K562 (cell line): ENCODE results near the gene COL21A1. TPM values are rescaled to one million over a fixed set of nuclear protein-coding genes. Genes with fewer than 3 reads are reported as not detected.

Experiments
- ATAC-seq: fragments of 200-7000 bp; cut with Tn5 transposase; 3 replicates; pipeline ENCODE4 v1.9.1; 2020; ENCODE audit warnings: moderate library complexity
- BruUV-seq: library from RNA; stranded (reverse); fragments of 400-500 nt; replicated peaks from 2 replicates; lab custom pipeline; 2021; lab: Mats Ljungman, UMichigan
- CTCF ChIA-PET: fragments of 300-600 bp; formaldehyde crosslinking; extraction: SDS; loops from one replicate; lab custom pipeline; 2021; ENCODE audit warnings: low intra/inter-chr PET ratio; lab: Yijun Ruan, JAX
- POLR2A ChIA-PET: fragments of 300-600, 350-650 bp; sonication (Branson Sonifier 250); formaldehyde crosslinking; extraction: SDS; loops from one replicate; lab custom pipeline; 2021; ENCODE audit warnings: antibody characterized with exemption, inconsistent platforms; lab: Yijun Ruan, JAX
- DNase-seq, 4 experiments: peaks; one replicate each; pipeline versions ENCODE4 v3.0.0 to v3.0.0-alpha.2; 2011 to 2018; ENCODE audit warnings: low spot score in 3 of 4, mixed read lengths in 3 of 4; ENCODE audit errors: extremely low read depth in 1 of 4
- FAIRE-seq: peaks from 2 replicates; lab custom pipeline; 2011; peaks lifted over from hg19 to GRCh38; lab: Jason Lieb, UNC
- H2AFZ ChIP-seq: 2 replicates; pipeline ENCODE4 v1.6.0; 2011; ENCODE audit warnings: low read depth, low read length, control low read depth, inconsistent platforms
- H3K27ac ChIP-seq: fragments of 200-600 bp; 3 replicates; pipeline ENCODE4 v1.8.0; 2011; ENCODE audit warnings: low read depth, mild to moderate bottlenecking, control low read depth, inconsistent platforms, low read length, moderate library complexity, mixed read lengths; ENCODE audit errors: extremely low read depth
- H3K27me3 ChIP-seq, 2 experiments: fragments of 300-600 bp in 1 of 2; 2 replicates in 1 of 2; 3 replicates in 1 of 2; pipeline versions ENCODE4 v1.6.0 to v1.8.0; 2011; ENCODE audit warnings: inconsistent platforms in 2 of 2, low read length in 2 of 2, mild to moderate bottlenecking in 1 of 2, mixed read lengths in 1 of 2, moderate library complexity in 1 of 2; ENCODE audit not compliant: control insufficient read depth in 2 of 2, insufficient read depth in 2 of 2
- H3K36me3 ChIP-seq: fragments of 300-600 bp; 3 replicates; pipeline ENCODE4 v1.8.0; 2011; ENCODE audit warnings: mild to moderate bottlenecking, low read length, inconsistent platforms; ENCODE audit not compliant: control insufficient read depth, insufficient read depth
- H3K4me1 ChIP-seq, 2 experiments: fragments of 200-600 bp in 1 of 2; replicated peaks in 1 of 2; 2 replicates in 1 of 2; 3 replicates in 1 of 2; pipeline versions ENCODE4 v1.5.1 to v1.8.0; 2011; ENCODE audit warnings: inconsistent platforms in 2 of 2, low read length in 2 of 2, mild to moderate bottlenecking in 1 of 2, mixed read lengths in 1 of 2, moderate library complexity in 1 of 2; ENCODE audit not compliant: control insufficient read depth in 2 of 2, insufficient read depth in 2 of 2
- H3K4me2 ChIP-seq: 2 replicates; pipeline ENCODE4 v1.6.1; 2011; ENCODE audit warnings: low read length, control low read depth, inconsistent platforms, mixed read lengths; ENCODE audit not compliant: insufficient read depth
- H3K4me3 ChIP-seq: fragments of 200-600 bp; sonication (generic), shearing (Covaris generic); 2 replicates; pipeline ENCODE4 v1.5.1; 2016; ENCODE audit warnings: control low read depth, inconsistent platforms
- H3K79me2 ChIP-seq: fragments of 200-600 bp; 3 replicates; pipeline ENCODE4 v1.8.0; 2011; ENCODE audit warnings: low read length, inconsistent platforms; ENCODE audit not compliant: control insufficient read depth, insufficient read depth
- H3K9ac ChIP-seq, 2 experiments: 2 replicates each; pipeline versions ENCODE4 v1.6.0 to v1.6.1; 2011; ENCODE audit warnings: low read depth in 2 of 2, low read length in 2 of 2, control low read depth in 1 of 2, inconsistent platforms in 1 of 2, mild to moderate bottlenecking in 1 of 2, mixed read lengths in 1 of 2; ENCODE audit not compliant: insufficient read depth in 1 of 2
- H3K9me1 ChIP-seq: one replicate; pipeline ENCODE4 v1.6.0; 2011; ENCODE audit warnings: inconsistent platforms, mild to moderate bottlenecking, low read length, moderate library complexity; ENCODE audit not compliant: control insufficient read depth, insufficient read depth
- H3K9me3 ChIP-seq: replicated peaks from 2 replicates; pipeline ENCODE4 v1.5.1; 2011; ENCODE audit warnings: low read depth, low read length, inconsistent platforms; ENCODE audit not compliant: control insufficient read depth, insufficient read depth
- H4K20me1 ChIP-seq: replicated peaks from 2 replicates; pipeline ENCODE4 v1.6.1; 2011; ENCODE audit warnings: low read length, inconsistent platforms, mixed read lengths; ENCODE audit not compliant: control insufficient read depth, insufficient read depth
- ELF2 ChIP-seq: fragments of 250-450 bp; sonication (Bioruptor Pico); IDR thresholded peaks from 2 replicates; pipeline ENCODE4 v1.5.0; 2021; ENCODE audit warnings: mild to moderate bottlenecking
- GTF2A2 ChIP-seq: IDR thresholded peaks from 2 replicates; pipeline ENCODE4 v1.6.1; 2016; ENCODE audit warnings: mild to moderate bottlenecking, missing genetic modification characterization, missing compliant biosample characterization
- LEF1 ChIP-seq: fragments of 450-650 bp; IDR thresholded peaks from 2 replicates; pipeline ENCODE4 v1.6.1; 2016; ENCODE audit warnings: mild to moderate bottlenecking
- NEUROD1 ChIP-seq: fragments of 150-350 bp; IDR thresholded peaks from 2 replicates; pipeline ENCODE4 v1.6.1; 2014; ENCODE audit warnings: borderline replicate concordance, low read length, low read depth; ENCODE audit not compliant: partially characterized antibody
- PPARD ChIP-seq: fragments of 250-450 bp; sonication (Bioruptor Pico); IDR thresholded peaks from 2 replicates; pipeline ENCODE4 v1.8.0; 2022; ENCODE audit warnings: inconsistent platforms, mild to moderate bottlenecking, moderate library complexity
- TAL1 ChIP-seq: fragments of 450-650 bp; IDR thresholded peaks from 2 replicates; pipeline ENCODE4 v1.6.1; 2016; ENCODE audit warnings: mild to moderate bottlenecking
- TARDBP ChIP-seq: fragments of 450-650 bp; IDR thresholded peaks from 2 replicates; pipeline ENCODE4 v1.6.1; 2016
- WGBS: fragments of 100-300 bp; shearing (Covaris generic); methylation state at CpG from one replicate; pipeline ENCODE4 v1.1.6; 2016; ENCODE audit warnings: low coverage, mixed read lengths; ENCODE audit not compliant: insufficient coverage; ENCODE audit errors: missing lambda C conversion rate; 5-methylcytosine and 5-hydroxymethylcytosine counted together
- in situ Hi-C: fragments of 300-500 bp; cut with MboI; formaldehyde crosslinking; loops from 4 replicates; pipeline ENCODE4 v1.15.0; 2018; ENCODE audit warnings: inconsistent platforms, mixed read lengths
- intact Hi-C: fragments of 100-400 bp; cut with micrococcal nuclease; formaldehyde crosslinking; loops from 2 replicates; pipeline ENCODE4 v1.14.2; 2022
- polyA plus RNA-seq, 8 experiments: library from polyadenylated mRNA; depleted of rRNA in 4 of 8; stranded (reverse) in 5 of 8; unstranded in 3 of 8; fragments of >200 nt; fragmentation: Nextera tagmentation in 2 of 8; fragmentation: Illumina TruSeq in 1 of 8; extraction: Ambion mirVana in 2 of 8; extraction: Trizol in 1 of 8; gene quantifications; 2 replicates each; pipeline versions ENCODE4 v1.2.1 to v1.2.3, GENCODE V29; 2011 to 2014; ENCODE audit warnings: inconsistent platforms in 1 of 8, missing spikeins in 1 of 8
- total RNA-seq, 7 experiments: library from RNA; depleted of rRNA in 6 of 7; stranded (reverse); fragments of >200 nt in 6 of 7; fragmentation: Illumina TruSeq in 2 of 7; extraction: Trizol in 2 of 7; gene quantifications; 2 replicates each; pipeline versions ENCODE4 v1.2.1 to v1.2.3, GENCODE V29; 2011 to 2021; ENCODE audit warnings: low replicate concordance in 1 of 7
- TF ChIP-seq, protein P1 (sequence below): fragments of 250-450 bp; sonication (Bioruptor Pico); IDR thresholded peaks from 2 replicates; pipeline ENCODE4 v1.5.0; 2021; ENCODE audit warnings: mild to moderate bottlenecking, moderate library complexity
- TF ChIP-seq, protein P2 (sequence below): fragments of 250-450 bp; sonication (Bioruptor Pico); IDR thresholded peaks from 2 replicates; pipeline ENCODE4 v1.8.0; 2022; ENCODE audit warnings: inconsistent platforms, mild to moderate bottlenecking, moderate library complexity, borderline replicate concordance

The COL21A1 gene
- total and polyA plus RNA-seq, 9 of the 15 experiments (the other 6 are each of a cell fraction or from before 2014, with no cell fraction given), result 0.03 to 0.76 (median 0.25) TPM

DNA sequence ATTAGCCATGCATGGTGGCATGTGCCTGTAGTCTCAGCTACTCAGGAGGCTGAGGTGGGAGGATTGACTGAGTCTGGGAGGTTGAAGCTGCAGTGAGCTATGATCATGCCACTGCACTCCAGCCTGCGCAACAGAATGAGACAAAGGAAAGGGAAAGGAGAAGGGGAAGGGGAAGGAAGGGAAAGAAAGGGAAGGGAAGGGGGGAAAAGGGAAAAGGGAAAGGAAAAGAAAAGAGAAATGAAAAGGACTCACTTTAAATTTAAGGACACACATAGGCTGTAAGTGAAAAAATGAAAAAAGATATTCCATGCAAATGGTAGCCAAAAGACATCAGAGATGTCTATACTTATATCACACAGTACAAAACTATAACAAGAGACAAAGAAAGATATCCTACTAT lies 74.2 kb downstream of the COL21A1 start:
- in situ Hi-C loops, result no loop called here
- TF ChIP-seq, protein P1, sequence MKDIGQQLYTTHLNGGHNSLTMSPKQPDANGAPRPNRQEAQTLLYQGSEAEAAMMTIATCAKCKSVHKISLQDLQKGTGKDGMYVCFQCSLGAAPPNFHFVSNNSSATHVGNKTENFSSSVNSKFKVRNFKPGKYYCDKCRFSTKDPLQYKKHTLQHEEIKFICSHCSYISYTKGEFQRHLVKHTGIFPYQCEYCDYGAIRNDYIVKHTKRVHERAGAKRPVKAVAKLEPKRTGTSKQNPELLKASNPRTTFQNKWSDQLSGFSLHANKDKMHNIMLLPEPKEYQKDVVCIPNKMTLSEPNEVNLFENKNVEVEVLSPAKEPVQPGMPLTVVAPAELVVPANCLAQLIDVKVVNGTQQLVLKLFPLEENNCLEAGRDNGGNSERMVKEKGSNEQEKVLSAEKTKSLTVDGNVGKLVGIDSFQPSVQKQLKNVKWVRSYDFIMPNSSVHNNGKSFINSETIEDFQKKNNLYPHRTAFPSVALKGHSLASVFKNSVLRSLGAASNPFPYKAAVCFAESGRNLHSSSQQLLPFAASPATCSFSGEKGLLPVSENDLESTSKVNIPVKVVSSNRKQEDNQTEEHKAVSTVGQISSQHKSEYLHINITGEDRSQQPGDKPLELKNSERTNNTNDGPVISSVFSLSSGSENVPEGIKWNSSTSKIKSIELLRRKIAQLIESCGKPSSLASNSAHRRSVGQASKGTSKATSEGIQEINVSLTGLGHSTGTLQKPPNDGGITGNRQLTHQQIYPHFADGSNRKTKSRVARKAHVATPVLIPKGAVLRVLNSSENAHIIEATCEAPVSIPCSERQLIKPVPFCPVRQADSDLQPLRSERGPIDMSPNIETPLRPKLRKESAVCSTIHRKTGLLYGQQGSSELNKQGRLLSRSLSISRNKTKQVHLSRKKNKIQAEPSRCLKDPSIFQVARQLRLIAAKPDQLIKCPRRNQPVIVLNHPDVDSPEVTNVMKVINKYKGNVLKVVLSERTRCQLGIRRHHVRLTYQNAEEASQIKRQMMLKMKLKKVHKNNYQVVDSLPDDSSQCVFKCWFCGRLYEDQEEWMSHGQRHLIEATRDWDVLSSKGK (CRISPR knock-in tag), result no peak
- TF ChIP-seq LEF1 (no peak), GTF2A2 (no peak), ELF2 (CRISPR knock-in tag) (no peak), TARDBP (no peak), TAL1 (no peak), PPARD (CRISPR knock-in tag) (no peak), NEUROD1 (no peak)
- TF ChIP-seq, protein P2, sequence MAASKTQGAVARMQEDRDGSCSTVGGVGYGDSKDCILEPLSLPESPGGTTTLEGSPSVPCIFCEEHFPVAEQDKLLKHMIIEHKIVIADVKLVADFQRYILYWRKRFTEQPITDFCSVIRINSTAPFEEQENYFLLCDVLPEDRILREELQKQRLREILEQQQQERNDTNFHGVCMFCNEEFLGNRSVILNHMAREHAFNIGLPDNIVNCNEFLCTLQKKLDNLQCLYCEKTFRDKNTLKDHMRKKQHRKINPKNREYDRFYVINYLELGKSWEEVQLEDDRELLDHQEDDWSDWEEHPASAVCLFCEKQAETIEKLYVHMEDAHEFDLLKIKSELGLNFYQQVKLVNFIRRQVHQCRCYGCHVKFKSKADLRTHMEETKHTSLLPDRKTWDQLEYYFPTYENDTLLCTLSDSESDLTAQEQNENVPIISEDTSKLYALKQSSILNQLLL (CRISPR knock-in tag), result no peak
- TF ChIP-seq, all 486 proteins: peak for 0
- H3K27me3 ChIP-seq, result no peaks in the 10 kb centered on the region
- H4K20me1 ChIP-seq, result no peaks in the 10 kb centered on the region
- no peak overlapping the region for H3K9ac ChIP-seq
- WGBS, result no CpG with 5 or more reads among the region's 1 CpG
- no TSS peak for BruUV-seq
- intact Hi-C loops, result no loop called here
- POLR2A ChIA-PET, result no interaction called here
- H3K4me2 ChIP-seq, result no peak overlapping the region
- ATAC-seq (no peak), DNase-seq (no peak), FAIRE-seq (no peak)
- no peaks in the 10 kb centered on the region for H3K79me2 ChIP-seq
- no peaks in the 10 kb centered on the region for H3K9me1 ChIP-seq
- H3K36me3 ChIP-seq, result no peaks in the 10 kb centered on the region
- H3K9me3 ChIP-seq, result no peaks in the 10 kb centered on the region
- no peak overlapping the region for H3K27ac ChIP-seq
- CTCF ChIA-PET, result no interaction called here
- H2AFZ ChIP-seq, result no peak overlapping the region
- H3K4me1 ChIP-seq, result no peaks in the 10 kb centered on the region
- H3K4me3 ChIP-seq, result no peak overlapping the region
